ENCODE measurements around the gene NAP1L1.

DNA sequence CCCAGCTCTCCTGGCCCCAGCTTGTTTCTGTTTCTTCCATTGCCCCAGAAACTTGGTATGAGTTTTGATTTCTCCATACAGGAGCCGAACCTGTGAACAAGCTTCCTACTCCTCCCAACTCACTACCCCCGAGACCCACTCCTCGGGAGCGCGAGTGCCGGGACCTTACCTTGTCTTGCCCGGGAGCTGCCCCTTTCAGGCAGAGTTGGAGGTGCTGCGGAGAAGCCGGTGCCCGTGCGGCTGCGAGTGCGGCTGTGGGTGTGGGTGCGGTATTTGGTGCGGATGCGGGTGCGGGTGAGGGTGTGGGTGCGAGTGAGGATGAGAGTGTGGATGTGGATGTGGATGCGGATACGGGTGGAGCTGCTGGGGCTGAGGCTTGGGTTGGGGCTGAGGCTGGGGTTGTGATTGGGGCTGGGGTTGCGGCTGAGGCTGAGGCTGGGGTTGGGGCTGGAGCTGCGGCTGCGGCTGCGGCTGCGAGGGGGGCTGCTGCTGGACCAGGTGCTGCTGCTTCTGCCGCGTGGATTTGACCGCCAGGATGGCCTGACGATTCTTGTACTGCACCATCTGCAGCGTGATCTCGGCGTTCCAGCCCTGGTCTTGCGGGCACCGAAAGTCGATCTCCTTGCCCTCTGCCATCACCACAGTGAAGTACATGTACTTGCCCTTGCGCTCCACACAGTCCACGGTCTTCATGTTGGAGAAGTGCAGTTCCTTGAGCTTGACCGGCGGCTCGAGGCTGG lies 54.0 kb downstream of the NAP1L1 start:
- TF ChIP-seq, protein P1, sequence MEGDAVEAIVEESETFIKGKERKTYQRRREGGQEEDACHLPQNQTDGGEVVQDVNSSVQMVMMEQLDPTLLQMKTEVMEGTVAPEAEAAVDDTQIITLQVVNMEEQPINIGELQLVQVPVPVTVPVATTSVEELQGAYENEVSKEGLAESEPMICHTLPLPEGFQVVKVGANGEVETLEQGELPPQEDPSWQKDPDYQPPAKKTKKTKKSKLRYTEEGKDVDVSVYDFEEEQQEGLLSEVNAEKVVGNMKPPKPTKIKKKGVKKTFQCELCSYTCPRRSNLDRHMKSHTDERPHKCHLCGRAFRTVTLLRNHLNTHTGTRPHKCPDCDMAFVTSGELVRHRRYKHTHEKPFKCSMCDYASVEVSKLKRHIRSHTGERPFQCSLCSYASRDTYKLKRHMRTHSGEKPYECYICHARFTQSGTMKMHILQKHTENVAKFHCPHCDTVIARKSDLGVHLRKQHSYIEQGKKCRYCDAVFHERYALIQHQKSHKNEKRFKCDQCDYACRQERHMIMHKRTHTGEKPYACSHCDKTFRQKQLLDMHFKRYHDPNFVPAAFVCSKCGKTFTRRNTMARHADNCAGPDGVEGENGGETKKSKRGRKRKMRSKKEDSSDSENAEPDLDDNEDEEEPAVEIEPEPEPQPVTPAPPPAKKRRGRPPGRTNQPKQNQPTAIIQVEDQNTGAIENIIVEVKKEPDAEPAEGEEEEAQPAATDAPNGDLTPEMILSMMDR (IDR thresholded peaks at IDR 0.05) = no peak
- TF ChIP-seq POLR2A (IDR thresholded peaks at IDR 0.05) = no peak
- no peak for TF ChIP-seq POLR2AphosphoS5 (IDR thresholded peaks at IDR 0.05)
- TF ChIP-seq EP300 (IDR thresholded peaks at IDR 0.05) = no peak
